HFFc6 (cell line): ENCODE results near the gene HAVCR1. TPM values are rescaled to one million over a fixed set of nuclear protein-coding genes. Genes with fewer than 3 reads are reported as not detected.

ENCODE experiments used
- DNase-seq: peaks from one replicate; pipeline ENCODE4 v3.0.0-alpha.2; 2018
- H3K27ac Mint-ChIP-seq: 2 replicates; pipeline ENCODE4 v1.8.0; 2020; ENCODE audit warnings: mild to moderate bottlenecking, mixed read lengths
- H3K27me3 Mint-ChIP-seq: 2 replicates; pipeline ENCODE4 v1.8.0; 2021; ENCODE audit warnings: mild to moderate bottlenecking, moderate library complexity, mixed read lengths; ENCODE audit not compliant: insufficient read depth
- H3K36me3 Mint-ChIP-seq: 2 replicates; pipeline ENCODE4 v1.8.0; 2021; ENCODE audit warnings: low read depth, mixed read lengths
- H3K4me1 Mint-ChIP-seq: 2 replicates; pipeline ENCODE4 v1.8.0; 2020; ENCODE audit warnings: low read depth, mixed read lengths
- H3K4me3 Mint-ChIP-seq: 2 replicates; pipeline ENCODE4 v1.8.0; 2020; ENCODE audit warnings: mild to moderate bottlenecking, moderate library complexity, mixed read lengths
- H3K9me3 Mint-ChIP-seq: 2 replicates; pipeline ENCODE4 v1.8.0; 2020; ENCODE audit warnings: mild to moderate bottlenecking, mixed read lengths
- CTCF ChIP-seq: fragments of 200-600 bp; sonication (generic); IDR thresholded peaks from 2 replicates; pipeline ENCODE4 v1.5.0; 2021; ENCODE audit warnings: antibody characterized with exemption, mild to moderate bottlenecking
- total RNA-seq, 6 experiments: library from RNA; stranded (reverse); fragmentation: NEBNext Ultra II Directional; extraction: Animal tissue kit (Norgen Biotek cat#: 25700); gene quantifications; 2 replicates in 1 of 6; 3 replicates in 5 of 6; pipeline ENCODE4 v1.2.3, GENCODE V29; 2021

HAVCR1 gene
- total RNA-seq, 6 experiments from 2014 or later, result not detected

DNA sequence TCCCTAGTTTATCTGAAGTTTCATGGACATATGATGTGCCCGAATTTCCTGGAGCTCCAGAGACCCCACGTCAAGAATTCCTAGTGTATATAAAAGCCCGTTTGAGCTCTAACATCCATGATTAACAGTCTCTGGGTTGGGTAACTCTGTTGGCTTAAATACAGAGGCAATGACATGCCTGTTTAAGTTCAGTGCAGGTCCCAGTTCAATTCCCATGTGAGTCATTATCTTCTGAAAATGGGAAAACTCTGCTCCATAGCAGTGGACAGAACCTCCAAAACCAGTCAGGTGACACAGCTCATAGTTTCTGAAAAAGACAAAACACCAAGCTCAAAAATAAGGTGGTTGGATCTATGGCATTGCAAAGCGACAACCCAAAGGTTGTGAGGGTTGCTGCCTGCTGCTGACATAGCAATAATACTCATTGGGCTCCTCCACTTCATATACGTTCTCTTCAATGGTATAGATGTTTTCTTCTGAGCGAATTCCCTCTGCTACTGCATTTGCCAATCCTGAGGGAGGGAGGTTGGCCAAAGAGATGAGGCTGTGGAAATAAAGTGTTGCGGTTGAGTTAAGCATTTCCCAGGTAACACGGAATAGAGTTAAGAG lies 27.9 kb upstream of the HAVCR1 start:
- Mint-ChIP-seq H3K4me1 (no peaks in the 10 kb centered on the region), H3K27ac (no peak overlapping the region), H3K9me3 (no peaks in the 10 kb centered on the region; the same call in 1 of the 2 replicates), H3K4me3 (no peak overlapping the region), H3K27me3 (peaks cover 2% of the 10 kb centered on the region; the same call in 1 of the 2 replicates), H3K36me3 (no peaks in the 10 kb centered on the region)
- no peak for TF ChIP-seq CTCF
- no peak for DNase-seq

- no peak for TF ChIP-seq CTCF
- Mint-ChIP-seq H3K36me3 (no peaks in the 10 kb centered on the region), H3K27ac (no peak overlapping the region), H3K9me3 (no peaks in the 10 kb centered on the region; the same call in 1 of the 2 replicates), H3K4me3 (no peak overlapping the region), H3K27me3 (peaks cover 2% of the 10 kb centered on the region; the same call in 1 of the 2 replicates), H3K4me1 (no peaks in the 10 kb centered on the region)
- no peak for DNase-seq
Observed at GRCh38 chr5:157085930-157086329, 27.0 kb upstream of the HAVCR1 start.

- no peaks in the 10 kb centered on the region for H3K4me1 Mint-ChIP-seq
- no peak overlapping the region for H3K4me3 Mint-ChIP-seq
- TF ChIP-seq CTCF, result no peak
- no peaks in the 10 kb centered on the region for H3K36me3 Mint-ChIP-seq
- no peaks in the 10 kb centered on the region; the same call in 1 of the 2 replicates for H3K27me3 Mint-ChIP-seq
- no peaks in the 10 kb centered on the region for H3K9me3 Mint-ChIP-seq
- DNase-seq, result no peak
- H3K27ac Mint-ChIP-seq, result no peak overlapping the region
Observed at GRCh38 chr5:157080286-157080685, 21.4 kb upstream of the HAVCR1 start.

- H3K4me1 Mint-ChIP-seq, result no peaks in the 10 kb centered on the region
- H3K27me3 Mint-ChIP-seq, result no peaks in the 10 kb centered on the region
- peak; percentile 28 for DNase-seq
- TF ChIP-seq CTCF, result no peak
- no peaks in the 10 kb centered on the region; the same call in 1 of the 2 replicates for H3K9me3 Mint-ChIP-seq
- no peaks in the 10 kb centered on the region for H3K36me3 Mint-ChIP-seq
- H3K4me3 Mint-ChIP-seq, result no peak overlapping the region
- no peak overlapping the region for H3K27ac Mint-ChIP-seq
Observed at GRCh38 chr5:157076558-157076957, 17.6 kb upstream of the HAVCR1 start.

DNA sequence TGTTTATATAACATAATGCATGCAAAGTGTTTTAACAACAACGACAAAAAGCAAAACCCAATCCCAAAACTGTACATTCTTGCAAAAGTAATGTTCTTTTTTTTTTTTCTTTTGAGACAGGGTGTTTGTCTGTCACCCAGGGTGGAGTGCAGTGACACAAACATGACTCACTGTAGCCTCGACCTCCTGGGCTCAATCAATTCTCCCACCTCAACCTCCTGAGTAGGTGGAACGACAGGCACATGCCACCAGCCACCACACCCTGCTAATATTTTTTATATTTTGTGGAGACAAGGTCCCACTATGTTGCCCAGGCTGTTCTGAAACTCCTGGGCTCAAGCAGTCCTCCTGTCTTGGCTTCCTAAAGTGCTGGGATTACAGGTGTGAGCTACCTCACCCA lies 13.6 kb upstream of the HAVCR1 start:
- no peaks in the 10 kb centered on the region; the same call in 1 of the 2 replicates for H3K9me3 Mint-ChIP-seq
- no peak overlapping the region for H3K4me3 Mint-ChIP-seq

More for the DNA sequence above, 13.6 kb upstream of the HAVCR1 start:
- H3K36me3 Mint-ChIP-seq, result no peaks in the 10 kb centered on the region
- no peak for TF ChIP-seq CTCF
- H3K27ac Mint-ChIP-seq, result no peak overlapping the region
- H3K27me3 Mint-ChIP-seq, result no peaks in the 10 kb centered on the region; the same call in 1 of the 2 replicates
- no peaks in the 10 kb centered on the region for H3K4me1 Mint-ChIP-seq
- DNase-seq, result no peak
